ENCODE data around the gene AGAP4.

DNA sequence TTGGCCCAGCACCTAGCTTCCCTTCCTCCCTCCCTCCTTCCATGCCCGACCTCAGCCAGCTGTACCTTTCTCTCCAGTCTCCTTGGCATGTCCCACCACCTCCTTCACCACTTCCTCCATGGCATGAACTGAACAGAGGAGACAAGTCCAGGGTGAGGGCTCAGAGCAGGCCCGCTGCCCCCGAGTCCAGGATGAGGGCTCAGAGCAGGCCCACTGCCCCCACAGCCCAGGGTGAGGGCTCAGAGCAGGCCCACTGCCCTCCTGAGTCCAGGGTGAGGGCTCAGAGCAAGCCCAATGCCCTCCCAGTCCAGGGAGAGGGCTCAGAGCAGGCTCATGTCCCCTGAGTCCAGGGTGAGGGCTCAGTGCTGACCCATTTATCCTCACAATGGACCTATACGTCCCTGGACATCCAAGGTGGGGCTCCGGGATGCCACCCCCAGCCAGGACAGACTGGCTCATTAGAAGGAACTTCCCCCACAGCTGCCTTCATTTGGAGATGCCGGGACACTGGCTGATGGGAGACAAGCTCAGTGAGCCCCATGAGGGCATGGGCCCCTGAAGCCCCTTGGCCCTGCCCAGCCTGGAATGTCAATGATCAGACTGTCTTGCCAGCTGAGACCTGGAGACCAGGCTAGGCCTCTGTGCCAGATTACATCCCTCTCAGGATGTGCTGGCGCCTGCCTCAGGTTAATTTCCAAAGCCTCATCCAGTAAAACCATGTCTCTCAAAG lies 30.0 kb downstream of the AGAP4 start:
- TF ChIP-seq USF2 (IDR thresholded peaks at IDR 0.05) (no peak), EHMT2 (IDR thresholded peaks at IDR 0.05; ENCODE audit: low read depth) (no peak)
